Measurements from ENCODE around the gene TSPY3.
"Not testable (repeated sequence)": the region's sequence is repeated elsewhere in the genome, so short reads cannot be mapped to it uniquely, and the experiment has no call there.

Gene TSPY3

GRCh38 chrY:9398121-9398520 is at the start of gene TSPY3:
TSPY3 (plus strand) TSS chrY:9398421; CDS start chrY:9398467, 46 bp downstream.
- H3K27ac Mint-ChIP-seq; DNase-seq; H3K9me3 Mint-ChIP-seq; H3K27me3 Mint-ChIP-seq (ENCODE audit: low read depth, poor library complexity); H3K36me3 Mint-ChIP-seq (ENCODE audit: low read depth); H3K4me1 Mint-ChIP-seq; H3K4me3 Mint-ChIP-seq: not testable (repeated sequence)

DNA sequence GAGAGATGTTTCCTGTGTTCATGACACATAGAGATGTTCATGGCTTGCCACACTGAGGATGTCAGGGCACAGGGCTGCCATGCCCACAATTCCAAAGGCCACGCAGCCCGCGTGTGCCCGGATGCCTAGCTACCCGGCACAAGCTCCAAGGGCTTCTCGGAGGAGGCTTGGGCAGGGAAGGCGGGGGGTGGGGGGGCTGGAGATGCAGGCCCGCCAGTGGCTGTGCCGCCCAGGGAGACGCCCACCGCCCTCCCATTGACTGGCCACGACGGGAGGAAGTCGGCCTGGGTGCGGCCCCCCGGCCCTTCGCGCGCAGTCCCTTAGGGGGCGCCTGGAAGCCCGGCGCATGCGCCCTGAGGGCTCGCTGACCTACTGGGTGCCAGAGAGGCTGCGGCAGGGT is 40.7 kb upstream of the TSPY3 start, which contains the start of gene TSPY8:
TSPY8 (plus strand) TSS at position 301 of the 400 bp plus-strand sequence; CDS start at position 347, 46 bp downstream.
- not testable (repeated sequence) for H3K27me3 Mint-ChIP-seq (ENCODE audit: low read depth, poor library complexity); H3K36me3 Mint-ChIP-seq (ENCODE audit: low read depth); H3K27ac Mint-ChIP-seq; H3K4me3 Mint-ChIP-seq; H3K4me1 Mint-ChIP-seq; H3K9me3 Mint-ChIP-seq; DNase-seq

- not testable (repeated sequence) for H3K36me3 Mint-ChIP-seq (ENCODE audit: low read depth); DNase-seq; H3K27me3 Mint-ChIP-seq (ENCODE audit: low read depth, poor library complexity); H3K9me3 Mint-ChIP-seq; H3K4me3 Mint-ChIP-seq; H3K27ac Mint-ChIP-seq; H3K4me1 Mint-ChIP-seq
These were observed 1.7 kb upstream of the TSPY3 start for GRCh38 chrY:9396527-9396926.
